Measurements from ENCODE around the gene DBNDD1. TPM values are rescaled to one million over a fixed set of nuclear protein-coding genes. Genes with fewer than 3 reads are reported as not detected.

The DBNDD1 gene
- total RNA-seq, 1 experiment from 2014 or later = 60.2 TPM

DNA sequence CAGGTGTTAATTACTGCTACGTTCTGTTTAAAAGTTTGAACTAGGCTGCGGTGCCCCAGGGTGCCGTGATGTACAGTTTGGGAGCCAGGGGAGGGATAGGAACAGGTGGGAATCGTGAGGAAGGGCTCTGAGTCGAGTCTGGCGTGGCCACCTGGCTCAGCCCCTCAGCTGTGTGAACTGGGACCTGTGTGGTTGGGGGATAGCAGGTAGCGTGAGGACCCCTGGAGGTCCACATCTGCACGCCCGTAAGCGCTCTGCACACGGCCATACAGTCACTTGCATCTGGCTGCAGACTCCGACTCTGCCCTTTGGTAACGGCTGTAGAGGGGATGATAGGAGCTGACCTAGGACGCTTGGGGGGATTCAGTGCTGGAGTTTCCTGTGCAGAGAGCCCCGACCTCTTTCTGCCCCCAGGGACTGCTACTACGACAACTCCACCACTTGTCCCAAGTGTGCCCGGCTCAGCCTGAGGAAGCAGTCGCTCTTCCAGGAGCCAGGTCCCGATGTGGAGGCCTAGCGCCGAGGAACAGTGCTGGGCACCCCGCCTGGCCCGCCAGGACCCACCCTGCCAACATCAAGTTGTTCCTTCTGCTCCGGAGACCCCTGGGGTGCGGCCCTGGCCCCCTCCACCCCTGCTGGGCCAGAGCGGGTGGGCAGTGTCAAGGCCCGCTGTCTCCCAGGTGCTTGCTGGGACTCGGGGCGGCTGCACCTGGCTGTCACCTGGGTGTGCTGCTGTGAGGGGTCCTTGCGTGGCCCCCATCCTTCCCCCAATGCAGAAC, 53.6 kb downstream of the DBNDD1 start:
- Histone ChIP-seq H3K27ac (ENCODE audit: low read depth, low read length) (no peak overlapping the region), H3K9me3 (ENCODE audit: control insufficient read depth in 1 of 2, insufficient read depth in 1 of 2, low read depth in 1 of 2, low read length in 2 of 2) (no peaks in the 10 kb centered on the region), H3K9ac (ENCODE audit: low read length) (no peak overlapping the region), H3K4me1 (ENCODE audit: control insufficient read depth in 1 of 2, insufficient read depth in 2 of 2, low read length in 2 of 2) (no peaks in the 10 kb centered on the region), H2AFZ (ENCODE audit: low read depth, low read length, poor library complexity, severe bottlenecking) (no peak overlapping the region), H3K9me2 (ENCODE audit: insufficient read depth) (no peaks in the 10 kb centered on the region), H3K4me2 (ENCODE audit: low read length) (no peak overlapping the region), H4K20me1 (ENCODE audit: insufficient read depth) (no peaks in the 10 kb centered on the region), H3K36me3 (ENCODE audit: control insufficient read depth in 1 of 2, insufficient read depth in 2 of 2, low read length in 2 of 2) (peaks cover 2 to 14% of the 10 kb centered on the region in 2 experiments; a peak in 1 of 4 replicates), H3K27me3 (ENCODE audit: insufficient read depth, low read length) (no peaks in the 10 kb centered on the region), H3K79me2 (ENCODE audit: insufficient read depth, low read length) (no peaks in the 10 kb centered on the region), H3K4me3 (replicated peaks in 1 of 2; ENCODE audit: low read depth in 1 of 2, low read length in 2 of 2) (no peak overlapping the region)
- DNase-seq (ENCODE audit: low read depth, low spot score) = no peak
- ChIA-PET RAD21 (ENCODE audit: low non-redundant PET in 1 of 2, low total read pairs in 2 of 2, uncharacterized antibody in 2 of 2, unreplicated experiment in 2 of 2) (no interaction called here), POLR2A (no interaction called here), CTCF (no interaction called here)
- intact Hi-C loops (cut with micrococcal nuclease) = no loop called here
- no peak for TF ChIP-seq EZH2 (IDR thresholded peaks at IDR 0.05)
- no peak for TF ChIP-seq CBX3 (IDR thresholded peaks at IDR 0.05; ENCODE audit: low read depth)
- no peak for TF ChIP-seq EGR1 (IDR thresholded peaks at IDR 0.05; ENCODE audit: low read depth)
- TF ChIP-seq TCF7L2 (IDR thresholded peaks at IDR 0.05; ENCODE audit: borderline replicate concordance, extremely low read depth, insufficient read depth, insufficient read length) = no peak
- no peak for TF ChIP-seq POLR2A (IDR thresholded peaks at IDR 0.05; ENCODE audit: borderline replicate concordance, extremely low read depth, insufficient read depth, insufficient read length)
- TF ChIP-seq ZBTB33 (IDR thresholded peaks at IDR 0.05; ENCODE audit: extremely low read depth, insufficient replicate concordance, low read length) = no peak
- TF ChIP-seq CEBPB (IDR thresholded peaks at IDR 0.05; ENCODE audit: low read depth) = no peak
- TF ChIP-seq REST (IDR thresholded peaks at IDR 0.05; ENCODE audit: low read depth) = no peak
- TF ChIP-seq FOSL1 (IDR thresholded peaks at IDR 0.05; ENCODE audit: low read depth) = no peak
- TF ChIP-seq, protein P1, sequence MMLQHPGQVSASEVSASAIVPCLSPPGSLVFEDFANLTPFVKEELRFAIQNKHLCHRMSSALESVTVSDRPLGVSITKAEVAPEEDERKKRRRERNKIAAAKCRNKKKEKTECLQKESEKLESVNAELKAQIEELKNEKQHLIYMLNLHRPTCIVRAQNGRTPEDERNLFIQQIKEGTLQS (IDR thresholded peaks at IDR 0.05) = no peak
- no peak for TF ChIP-seq ELF1 (IDR thresholded peaks at IDR 0.05; ENCODE audit: borderline replicate concordance, low read depth)
- no peak for TF ChIP-seq RAD21 (IDR thresholded peaks at IDR 0.05; ENCODE audit: low read depth)
- TF ChIP-seq, protein P2, sequence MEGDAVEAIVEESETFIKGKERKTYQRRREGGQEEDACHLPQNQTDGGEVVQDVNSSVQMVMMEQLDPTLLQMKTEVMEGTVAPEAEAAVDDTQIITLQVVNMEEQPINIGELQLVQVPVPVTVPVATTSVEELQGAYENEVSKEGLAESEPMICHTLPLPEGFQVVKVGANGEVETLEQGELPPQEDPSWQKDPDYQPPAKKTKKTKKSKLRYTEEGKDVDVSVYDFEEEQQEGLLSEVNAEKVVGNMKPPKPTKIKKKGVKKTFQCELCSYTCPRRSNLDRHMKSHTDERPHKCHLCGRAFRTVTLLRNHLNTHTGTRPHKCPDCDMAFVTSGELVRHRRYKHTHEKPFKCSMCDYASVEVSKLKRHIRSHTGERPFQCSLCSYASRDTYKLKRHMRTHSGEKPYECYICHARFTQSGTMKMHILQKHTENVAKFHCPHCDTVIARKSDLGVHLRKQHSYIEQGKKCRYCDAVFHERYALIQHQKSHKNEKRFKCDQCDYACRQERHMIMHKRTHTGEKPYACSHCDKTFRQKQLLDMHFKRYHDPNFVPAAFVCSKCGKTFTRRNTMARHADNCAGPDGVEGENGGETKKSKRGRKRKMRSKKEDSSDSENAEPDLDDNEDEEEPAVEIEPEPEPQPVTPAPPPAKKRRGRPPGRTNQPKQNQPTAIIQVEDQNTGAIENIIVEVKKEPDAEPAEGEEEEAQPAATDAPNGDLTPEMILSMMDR (IDR thresholded peaks at IDR 0.05 in 2 of 3, conservative IDR thresholded peaks at IDR 0.05 in 1 of 3; ENCODE audit: borderline replicate concordance in 1 of 3, insufficient read depth in 1 of 3, low read depth in 2 of 3, low read length in 2 of 3) = no peak
- no peak for TF ChIP-seq ZFX (IDR thresholded peaks at IDR 0.05)
- no peak for TF ChIP-seq YY1 (IDR thresholded peaks at IDR 0.05; ENCODE audit: extremely low read depth, insufficient replicate concordance, low read depth, low read length)
- TF ChIP-seq ZNF274 (IDR thresholded peaks at IDR 0.05; ENCODE audit: low read depth, low read length) = no peak
- no peak for ATAC-seq
- no TSS peak for BruUV-seq (replicated peaks)
